NOMO-1 treated with dmso at 0.1 percent for 144 hours (cell line): ENCODE data around the gene TTC39B.

Experiments used
- DNase-seq: peaks from one replicate; lab custom pipeline; 2025; ENCODE audit not compliant: unreplicated experiment; lab: John Stamatoyannopoulos, UW

TTC39B gene

DNA sequence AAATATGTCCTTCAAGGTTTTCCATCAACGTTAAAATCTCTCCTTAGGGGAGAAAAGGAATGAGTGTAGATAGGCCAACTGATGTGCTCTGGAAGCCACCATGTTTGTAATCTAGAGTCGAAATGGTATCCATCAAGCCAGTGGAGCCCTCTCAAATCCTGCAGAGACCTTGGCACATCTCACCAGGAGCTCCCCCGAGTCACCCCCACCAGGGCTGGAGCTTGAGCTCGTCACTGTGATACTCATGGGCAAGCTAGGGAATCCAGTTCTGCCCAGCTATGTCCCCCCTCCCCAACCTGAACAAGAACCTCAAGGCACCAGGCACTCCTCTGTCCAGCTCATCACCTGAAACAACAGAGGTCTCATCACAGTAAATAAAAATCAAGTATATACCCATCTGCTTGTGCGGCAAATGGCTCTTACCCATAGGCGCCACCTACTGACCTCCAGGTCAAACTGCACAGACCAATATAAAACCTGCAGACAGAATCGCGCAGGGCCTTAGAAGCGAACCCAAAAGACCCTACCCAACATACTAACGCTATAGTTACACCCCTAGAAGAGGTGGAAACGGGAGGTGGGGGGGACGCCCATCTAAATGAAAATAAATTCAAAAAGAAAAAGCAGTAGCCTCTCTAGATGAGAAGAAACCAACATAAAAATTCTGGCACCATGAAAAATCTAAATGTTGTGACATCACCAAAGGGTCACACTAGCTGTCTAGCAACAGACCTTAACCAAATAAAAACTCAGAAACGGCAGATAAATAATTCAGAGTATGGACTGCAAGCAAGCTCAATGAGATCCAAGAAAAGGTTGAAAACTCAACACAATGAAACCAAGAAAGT, 75.0 kb downstream of the TTC39B start:
- no peak for DNase-seq

DNA sequence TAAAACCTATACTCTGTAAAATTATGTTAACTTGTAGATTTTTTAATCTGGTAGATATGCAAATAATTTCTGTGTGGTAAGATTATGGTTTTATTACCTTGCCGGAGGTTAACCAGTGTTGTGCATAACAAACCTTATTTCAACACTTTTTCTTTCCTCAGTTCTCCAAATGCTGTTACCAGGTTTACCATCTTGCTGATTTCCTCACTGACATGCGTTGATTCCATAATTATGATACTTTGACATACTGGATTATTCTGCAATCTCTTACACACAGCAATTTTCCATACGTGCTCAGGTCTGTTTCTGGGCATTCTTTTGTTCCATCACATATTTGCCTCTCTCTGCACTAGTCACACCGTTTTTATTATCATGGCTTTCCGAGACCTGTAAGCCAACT, 77.6 kb downstream of the TTC39B start:
- no peak for DNase-seq

DNA sequence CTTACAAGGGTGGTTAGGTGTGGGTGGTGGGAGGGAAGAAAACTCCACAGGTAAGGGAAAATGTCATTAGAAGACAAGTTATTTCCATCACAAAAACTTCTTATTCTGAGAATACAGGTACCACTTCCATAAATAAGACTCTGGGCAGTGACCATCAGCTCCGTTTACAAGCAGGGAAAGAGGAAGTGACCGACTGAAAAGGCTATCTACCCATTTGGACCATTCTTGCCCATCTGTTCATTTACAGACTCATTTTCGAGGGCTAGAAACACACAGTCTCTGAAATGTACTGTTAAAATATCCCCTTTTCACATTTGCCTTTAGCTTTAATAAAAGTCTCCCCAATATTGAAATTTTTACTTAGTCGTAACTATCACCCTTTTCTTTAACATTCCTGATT, 79.5 kb downstream of the TTC39B start:
- no peak for DNase-seq

DNA sequence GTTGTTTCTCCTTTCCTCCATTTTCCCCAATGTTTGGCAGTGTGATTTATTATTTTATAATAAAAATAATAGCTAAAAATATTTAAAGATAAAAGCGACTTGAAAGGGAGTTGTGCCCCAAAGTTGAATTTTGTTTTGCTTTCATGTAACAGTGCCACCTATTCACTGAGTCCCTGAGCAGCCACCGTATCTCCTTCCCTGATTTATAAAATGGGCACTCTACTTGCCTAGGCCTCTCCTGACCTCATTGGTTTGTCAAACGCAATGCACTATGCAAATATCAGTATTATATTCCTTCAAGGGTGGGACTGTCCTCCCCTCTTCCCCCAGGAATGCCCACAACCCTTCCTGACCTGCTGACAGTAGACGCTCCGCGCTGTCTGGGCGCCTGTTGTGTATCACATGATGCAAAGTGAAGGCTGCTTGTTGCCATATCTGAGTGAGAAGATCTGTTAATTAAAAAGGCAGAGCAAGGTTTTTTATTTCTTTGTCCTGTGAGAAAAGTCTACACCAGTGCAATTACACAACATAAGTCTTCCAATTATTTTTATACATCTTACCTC, 81.4 kb downstream of the TTC39B start:
- no peak for DNase-seq

DNA sequence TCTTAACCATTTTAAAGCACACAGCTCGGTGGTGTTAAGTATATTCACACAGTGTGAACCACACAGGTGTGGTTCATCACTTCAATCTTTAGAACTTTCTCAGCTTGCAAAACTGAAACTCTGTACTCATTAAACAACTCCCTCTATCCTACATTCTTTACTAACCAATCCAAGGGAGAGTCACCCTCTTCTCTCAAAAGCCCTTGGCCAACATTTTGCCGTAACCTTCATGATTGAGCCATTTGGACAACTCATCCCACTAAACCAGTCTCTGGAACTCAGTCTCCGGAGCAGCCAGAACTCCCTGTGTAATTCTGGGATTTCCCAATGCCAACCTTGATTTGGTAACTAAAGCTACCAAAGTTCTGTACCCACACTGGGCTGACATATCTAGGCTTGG, 84.7 kb downstream of the TTC39B start:
- DNase-seq: no peak

DNA sequence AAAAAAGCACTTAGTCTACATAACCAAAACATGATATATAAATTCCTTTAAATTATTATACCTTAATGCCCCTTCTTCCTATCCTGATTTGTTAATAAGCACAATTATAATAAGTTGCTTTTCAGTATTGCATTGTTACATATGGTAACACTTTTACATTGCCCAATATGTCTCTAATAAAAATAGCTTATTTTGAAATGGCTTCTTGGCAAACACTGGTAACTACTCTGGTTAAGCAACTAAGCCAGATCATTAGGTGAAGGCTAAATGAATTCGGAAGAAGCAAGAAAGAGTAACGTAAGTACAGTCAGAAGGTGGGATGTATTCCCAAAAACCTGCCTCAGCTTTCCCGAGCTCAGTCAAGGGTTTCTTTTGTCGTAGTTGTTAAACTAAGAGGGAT, 85.3 kb downstream of the TTC39B start:
- DNase-seq: no peak

DNA sequence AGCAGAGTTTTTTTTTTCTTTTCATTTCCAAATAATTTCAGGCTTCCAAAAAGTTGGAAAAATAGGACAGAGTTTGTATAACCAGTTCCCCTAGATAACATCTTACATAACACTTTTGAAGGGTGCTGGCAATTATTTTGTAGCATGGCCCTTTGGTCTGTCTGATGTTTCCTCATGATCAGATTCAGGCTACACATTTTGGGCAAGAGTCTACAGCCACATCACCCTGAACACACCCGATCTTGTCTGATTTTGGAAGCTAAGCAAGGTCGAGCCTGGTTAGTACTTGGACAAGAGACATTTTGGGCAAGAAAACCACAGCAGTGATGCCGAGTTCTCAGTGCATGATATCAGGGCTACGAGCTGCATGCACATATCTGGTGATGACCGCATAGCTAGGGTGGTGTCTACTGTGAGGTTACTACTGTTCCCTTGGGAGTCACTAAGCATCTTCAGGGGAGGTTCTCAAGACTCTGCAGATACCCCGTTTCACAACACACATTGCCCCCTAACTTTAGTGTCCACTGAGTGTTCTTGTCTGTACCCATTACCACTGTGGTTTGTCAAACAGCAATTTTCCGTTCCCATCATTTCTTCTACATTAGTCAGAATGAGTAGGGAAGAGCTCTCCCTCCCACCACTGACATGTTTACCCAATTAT, 86.2 kb downstream of the TTC39B start:
- no peak for DNase-seq

DNA sequence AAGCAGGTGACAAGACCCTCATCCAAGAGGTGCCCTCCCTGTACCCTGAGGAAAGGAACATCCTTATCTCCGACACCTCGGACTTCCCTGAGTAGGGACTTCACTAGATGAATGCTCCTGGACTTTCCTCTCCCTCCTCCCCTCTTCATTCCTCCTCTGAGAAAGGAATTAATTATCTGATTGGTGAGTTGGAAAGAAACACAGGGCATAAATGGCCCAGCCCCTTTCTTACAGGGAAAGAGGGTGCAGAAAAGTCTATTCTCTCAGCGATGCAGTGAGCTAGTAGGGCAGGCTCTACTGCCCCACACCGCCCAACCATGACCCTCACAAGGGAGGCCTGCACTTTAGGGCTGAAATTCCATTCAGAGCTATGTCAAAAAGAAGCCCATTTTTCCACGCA, 87.5 kb downstream of the TTC39B start:
- DNase-seq: no peak

DNA sequence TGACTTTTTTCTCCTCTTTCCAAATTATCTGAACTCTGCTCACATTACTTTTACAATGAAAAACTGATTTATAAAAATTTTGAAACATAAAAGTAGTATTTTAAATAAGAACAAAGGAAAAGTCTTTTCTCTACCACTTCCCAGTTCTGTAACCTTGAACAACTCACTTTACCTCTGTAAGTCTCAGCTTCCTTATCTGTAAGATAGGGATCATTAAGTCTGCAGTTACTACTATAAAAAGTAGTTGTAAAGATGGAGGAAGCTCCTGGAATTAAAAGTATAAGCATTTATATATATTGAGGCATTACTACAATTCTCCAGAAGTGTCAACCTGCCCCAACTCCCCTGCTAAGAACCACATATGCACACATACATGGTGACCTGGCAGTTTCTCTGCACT, 88.0 kb downstream of the TTC39B start:
- DNase-seq: no peak

DNA sequence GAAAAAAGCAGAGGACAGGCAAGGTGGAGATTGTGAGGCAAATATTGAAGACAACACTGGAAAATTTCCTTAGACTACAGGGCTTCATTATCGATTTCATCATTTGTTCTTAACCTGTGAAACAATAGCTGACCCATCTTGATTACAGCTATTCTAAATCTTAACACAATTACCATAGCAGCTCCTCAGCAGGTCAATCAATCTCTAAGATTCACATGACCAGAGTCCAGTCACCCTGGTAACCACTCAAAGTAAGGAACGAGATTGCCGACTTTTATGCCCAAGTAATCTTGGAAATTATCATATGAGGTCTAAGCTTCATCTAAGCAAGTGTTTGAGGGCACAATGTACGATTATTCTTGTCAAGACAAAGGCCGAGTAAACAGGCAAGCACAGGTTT, 93.8 kb downstream of the TTC39B start:
- DNase-seq: no peak

DNA sequence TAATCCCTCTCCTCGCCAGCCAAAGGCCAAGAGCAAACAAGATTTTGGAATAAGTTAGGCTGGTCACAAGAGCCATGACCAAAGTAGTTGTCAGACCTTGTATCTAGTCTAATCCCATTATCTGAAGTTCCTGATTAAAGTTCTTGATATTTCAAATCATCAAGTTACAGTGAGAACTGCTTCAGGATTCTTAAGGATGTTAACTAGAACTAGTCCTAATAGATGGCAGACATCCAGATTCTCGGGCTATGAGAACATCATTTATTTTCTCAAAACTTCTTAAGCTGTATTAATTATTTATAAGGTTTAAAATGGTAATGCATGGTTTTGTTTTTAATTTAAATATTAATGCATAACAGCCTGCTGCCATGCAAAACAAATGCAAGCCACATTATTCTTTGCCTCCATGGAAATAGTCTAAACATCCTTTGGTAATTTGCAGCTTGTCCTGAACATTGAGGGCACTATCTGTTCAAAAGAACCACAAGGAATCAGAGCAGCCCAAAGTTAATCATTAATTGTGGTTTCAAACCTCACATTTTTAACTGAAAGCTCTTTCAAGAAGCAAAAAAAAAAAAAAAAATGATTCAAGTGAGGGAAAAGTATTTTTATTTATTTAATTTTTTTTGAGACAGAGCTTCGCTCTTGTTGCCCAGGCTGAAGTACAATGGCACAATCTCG, 95.1 kb downstream of the TTC39B start:
- no peak for DNase-seq

DNA sequence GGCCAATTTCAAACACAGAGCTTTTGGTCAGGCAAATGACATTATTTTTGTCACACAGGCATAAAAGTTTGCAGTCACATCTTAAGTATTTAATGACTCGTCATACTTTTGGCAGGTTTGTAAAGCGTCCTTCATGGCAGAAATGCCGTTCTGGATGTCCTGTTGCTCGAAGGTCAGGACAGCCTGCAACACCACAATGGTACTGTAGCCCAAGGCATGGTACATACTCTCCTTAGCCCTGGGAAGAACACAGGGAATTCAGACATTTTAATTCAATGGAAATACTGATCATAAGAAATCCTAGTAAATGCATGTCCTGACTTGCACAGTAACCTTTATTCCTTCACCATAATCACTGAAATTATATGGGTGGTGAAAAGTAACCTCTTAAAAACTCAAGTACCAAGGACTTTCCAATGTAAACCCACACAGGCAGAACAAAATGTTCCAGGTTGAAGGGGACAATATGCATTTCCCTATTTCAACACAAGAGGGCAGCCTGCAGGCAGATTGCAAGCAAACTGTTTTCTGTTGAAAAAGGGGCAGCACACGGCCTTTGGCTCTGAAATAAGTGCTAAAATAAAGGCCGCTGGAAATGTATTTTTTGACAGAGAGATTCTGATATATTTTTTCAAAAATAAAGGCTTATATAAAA, 95.7 kb downstream of the TTC39B start:
- no peak for DNase-seq

DNA sequence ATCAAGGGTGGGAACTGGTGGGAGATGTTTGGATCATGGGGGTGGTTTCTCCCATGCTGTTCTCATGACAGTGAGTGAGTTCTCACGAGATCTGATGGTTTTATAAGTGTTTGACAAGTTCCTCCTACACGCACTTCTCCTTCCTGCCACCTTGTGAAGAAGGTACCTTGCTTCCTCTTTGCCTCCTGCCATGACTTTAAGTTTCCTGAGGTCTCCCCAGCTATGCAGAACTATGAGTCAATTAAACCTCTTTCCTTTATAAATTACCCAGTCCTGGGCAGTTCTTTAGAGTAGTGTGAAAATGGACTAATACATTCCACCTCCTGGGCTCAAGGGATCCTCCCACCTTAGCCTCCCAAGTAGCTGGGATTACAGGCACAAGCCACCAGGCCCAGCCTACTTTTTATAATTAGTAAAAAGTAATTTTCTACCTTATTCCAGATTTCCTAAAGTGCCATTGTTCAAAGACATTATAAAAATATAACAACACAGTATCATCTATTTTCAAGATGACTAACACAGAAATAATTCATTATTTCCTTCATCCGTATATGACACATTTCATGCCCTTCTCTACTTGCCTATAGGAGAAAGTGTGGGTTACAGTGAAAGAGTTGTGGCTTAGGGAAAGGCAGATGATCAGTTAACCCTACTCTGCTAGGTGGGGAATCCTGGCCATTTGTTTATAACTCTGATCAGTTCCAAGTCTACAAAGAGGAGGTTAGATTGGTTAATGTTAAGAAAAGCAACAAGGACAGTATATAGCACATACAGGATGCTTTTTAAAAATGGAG, 99.9 kb downstream of the TTC39B start:
- no peak for DNase-seq

DNA sequence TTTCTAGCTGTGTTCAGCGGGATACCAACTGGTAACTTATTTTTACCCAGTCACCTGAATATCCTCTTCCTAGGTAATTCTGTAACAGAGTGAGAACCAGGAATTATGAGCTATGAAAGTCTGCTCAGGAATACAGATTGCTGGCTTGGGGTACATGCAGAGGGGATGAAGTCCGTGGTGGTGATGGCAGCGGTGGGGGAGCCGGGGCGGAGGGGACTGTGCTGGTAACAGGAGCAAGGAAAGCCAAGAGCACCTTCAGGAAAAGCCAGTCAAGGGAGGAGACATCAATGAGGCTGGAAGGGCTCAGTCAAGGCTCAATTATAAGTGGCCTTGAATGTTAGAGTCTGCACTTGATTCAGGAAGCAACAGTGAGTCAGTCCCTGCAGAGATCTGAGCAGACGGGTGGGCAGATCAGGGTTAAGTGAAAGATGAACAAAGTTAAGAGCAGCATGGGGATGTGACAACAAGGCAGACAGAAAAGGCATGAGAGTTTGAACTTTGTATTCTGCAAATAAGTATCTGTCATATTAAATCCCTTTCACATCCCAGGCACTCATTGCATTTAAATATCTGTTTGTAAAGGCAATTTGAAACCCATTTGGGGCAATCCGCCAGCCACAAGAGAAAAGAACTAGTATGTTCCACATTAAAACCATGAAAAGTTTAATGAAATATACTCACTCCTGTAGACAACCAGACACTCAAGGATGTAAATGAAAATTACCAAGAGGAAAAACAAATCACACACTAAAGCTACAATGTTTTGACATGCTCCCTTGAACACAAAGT, 101.2 kb downstream of the TTC39B start:
- DNase-seq: no peak

DNA sequence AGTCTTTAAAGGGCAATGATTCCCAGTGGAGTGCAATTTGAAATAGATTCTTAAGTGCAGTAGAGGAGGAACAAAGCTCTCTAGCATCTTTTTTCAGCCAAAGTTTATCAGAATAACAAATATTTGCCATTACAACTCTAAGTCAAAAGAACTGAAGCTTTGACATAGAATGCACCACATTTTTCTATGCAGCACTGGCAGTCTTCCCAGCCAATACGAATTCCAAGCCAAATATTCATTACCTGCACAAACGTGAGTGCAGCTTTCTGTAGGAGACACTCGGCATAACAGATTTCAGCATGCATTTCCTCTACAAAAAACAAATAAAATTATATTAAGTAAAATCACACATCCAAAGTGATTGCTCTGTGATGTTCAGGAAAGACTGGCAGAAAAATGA, 103.4 kb downstream of the TTC39B start:
- DNase-seq: no peak

DNA sequence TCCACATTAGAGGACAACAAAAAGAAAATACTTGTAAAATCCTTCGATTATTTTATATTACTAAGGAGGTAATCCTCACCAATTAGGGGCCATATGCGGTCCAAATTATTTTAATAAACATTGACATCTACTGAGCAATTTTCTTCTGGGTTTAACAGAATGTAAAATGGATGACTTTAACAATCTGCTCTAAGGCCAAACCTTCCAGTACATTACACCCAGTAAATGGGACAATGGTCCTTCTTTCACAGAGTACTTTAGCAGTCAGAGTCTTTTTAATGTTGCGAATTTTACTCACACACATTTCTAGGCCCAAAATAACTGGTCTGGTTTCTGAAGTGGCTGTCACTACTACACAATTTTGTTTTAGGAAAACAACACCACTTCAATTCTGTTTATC, 106.9 kb downstream of the TTC39B start:
- no peak for DNase-seq

DNA sequence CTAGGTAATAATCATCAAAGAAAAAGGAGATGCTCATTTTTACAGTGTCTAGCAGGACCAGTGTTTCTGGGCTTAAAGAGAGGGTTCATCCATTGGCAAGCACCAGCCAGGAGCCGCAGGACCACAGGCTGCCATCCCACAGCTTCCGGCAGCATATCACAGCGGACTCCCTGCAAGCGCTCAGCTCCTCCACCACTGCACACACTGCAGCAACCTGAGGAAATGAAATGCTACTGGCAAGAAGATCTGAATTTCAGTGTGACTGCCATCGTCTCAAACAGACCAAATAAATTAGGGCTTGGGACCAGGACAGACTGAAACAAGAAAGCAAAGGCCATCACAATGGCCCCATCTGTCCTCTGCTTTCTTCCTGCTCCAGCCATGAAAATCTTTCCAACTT, 114.2 kb downstream of the TTC39B start:
- DNase-seq: no peak

DNA sequence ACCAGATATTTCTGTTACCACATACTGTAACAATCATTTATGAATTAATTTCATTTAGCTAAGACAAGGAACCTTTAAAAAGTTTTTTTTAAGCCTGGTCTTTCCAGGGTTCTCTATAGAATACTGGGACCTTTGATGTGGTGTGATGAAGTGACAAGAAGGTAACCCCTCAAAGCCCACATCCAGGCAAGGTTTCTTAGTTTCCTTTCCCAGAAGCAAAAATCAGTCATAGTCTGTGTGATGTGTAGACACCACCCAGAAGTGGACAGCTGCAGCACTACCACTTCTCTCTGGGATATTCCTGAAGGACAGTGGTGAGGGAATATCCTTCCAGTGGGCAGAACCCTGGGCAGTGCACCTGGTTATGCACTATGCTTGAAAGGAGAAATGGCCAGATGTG, 115.6 kb downstream of the TTC39B start:
- DNase-seq: no peak

DNA sequence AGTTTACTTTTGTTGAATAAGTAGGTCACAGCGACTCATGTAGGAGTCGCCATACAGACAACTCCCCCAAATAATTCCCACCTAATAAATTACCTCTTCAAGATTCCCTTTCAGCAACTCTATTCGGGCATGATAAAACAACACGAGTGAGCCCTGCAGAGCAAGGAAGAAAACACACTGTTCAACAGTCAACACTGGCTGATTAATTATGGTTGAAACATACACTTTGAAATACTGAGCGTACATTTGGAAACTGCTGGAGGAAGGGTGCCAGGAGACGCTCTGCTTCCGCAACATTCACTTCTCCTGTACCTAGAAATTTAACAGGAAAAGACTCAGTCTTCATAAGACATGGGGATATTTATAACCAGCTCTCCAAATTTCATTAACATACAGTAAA, 117.5 kb downstream of the TTC39B start:
- DNase-seq: no peak

DNA sequence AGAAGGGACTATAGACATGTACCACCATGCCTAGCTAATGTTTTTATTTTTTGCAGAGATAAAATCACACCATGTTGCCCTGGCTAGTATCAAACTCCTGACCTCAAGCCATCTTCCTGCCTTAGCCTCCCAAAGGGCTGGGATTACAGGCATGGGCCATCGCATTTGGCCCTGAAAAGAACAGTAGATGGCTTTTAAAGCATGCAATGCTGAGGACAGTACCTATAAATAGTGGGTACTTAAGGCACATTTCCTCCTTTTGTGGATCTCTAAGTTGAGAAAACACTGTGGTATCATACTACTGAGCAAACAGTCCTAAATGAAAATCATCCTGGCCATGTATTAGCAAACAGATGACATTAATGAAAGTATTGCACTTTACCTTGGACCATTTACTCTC, 119.4 kb downstream of the TTC39B start:
- DNase-seq: no peak
